ENCODE data around the gene TBCD.
"Not testable (repeated sequence)": the region's sequence is repeated elsewhere in the genome, so short reads cannot be mapped to it uniquely, and the experiment has no call there.

Gene TBCD

GRCh38 chr17:82765371-82765770 is 13.5 kb downstream of the TBCD start:
- DNase-seq (ENCODE audit: low read depth, low spot score): no peak

DNA sequence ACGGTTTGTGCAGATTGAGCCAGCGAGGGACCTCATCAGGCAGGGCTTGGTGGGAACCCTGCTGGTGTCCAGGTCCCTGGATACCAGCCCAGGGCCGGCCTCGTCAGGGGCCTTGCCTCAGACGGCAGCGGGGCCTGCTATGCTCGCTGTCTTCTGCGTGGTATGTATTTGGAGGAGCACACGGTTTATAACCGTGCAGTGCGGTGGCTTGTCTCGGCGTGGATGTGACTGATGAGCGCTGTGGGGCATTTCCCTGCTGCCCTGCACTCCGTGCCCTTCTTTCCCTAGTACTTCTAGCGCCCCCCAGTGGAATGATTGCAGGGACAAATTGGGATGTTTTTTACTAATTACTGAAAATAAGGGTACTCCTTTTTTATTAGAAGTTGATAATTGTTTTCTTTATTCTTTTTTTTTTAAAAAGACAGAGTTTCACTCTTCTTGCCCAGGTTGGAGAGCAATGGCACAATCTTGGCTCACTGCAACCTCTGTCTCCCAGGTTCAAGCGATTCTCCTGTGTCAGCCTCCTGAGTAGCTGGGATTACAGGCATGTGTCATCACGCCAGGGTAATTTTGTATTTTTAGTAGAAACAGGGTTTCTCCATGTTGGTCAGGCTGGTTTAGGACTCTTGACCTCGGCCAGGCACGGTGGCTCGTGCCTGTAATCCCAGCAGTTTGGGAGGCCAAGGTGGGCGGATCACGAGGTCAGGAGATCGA is 15.3 kb downstream of the TBCD start:
- DNase-seq (ENCODE audit: low read depth, low spot score): no peak

GRCh38 chr17:82769041-82769440 is 17.2 kb downstream of the TBCD start:
- no peak for DNase-seq (ENCODE audit: low read depth, low spot score)

DNA sequence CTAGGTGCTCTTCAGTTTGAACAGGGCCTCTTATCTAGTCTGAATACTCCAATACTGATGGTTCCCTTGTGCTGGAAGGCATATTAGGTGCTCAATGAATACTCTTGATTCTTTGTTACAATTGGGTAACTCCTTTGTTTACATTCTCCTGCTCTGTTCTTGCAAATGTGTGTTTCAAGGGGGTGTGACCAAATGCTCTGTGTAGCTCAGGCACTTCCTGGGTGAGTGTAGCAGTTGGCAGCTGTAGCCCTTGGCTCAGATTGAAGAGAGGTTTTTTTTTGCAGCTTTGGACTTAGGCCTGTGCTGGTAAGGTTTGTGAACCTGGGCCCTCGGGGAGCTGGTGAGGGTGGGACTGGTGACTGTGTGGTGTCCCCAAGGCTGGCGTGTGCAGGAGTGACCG is 20.2 kb downstream of the TBCD start:
- no peak for DNase-seq (ENCODE audit: low read depth, low spot score)

DNA sequence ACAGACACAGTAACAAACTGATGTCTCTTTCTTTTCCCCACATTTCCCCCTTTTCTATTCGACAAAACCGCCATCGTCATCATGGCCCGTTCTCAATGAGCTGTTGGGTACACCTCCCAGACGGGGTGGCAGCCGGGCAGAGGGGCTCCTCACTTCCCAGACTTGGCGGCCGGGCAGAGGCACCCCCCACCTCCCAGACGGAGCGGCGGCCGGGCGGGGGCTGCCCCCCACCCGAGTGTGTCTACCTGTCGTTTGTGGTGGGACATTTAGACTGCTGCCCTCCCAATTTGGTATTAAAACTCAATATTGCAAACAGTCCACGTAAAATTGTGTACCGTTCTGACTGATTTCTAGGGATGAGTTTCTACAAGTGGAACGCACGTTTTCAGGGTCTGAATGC is 22.6 kb downstream of the TBCD start:
- DNase-seq (ENCODE audit: low read depth, low spot score): not testable (repeated sequence)

DNA sequence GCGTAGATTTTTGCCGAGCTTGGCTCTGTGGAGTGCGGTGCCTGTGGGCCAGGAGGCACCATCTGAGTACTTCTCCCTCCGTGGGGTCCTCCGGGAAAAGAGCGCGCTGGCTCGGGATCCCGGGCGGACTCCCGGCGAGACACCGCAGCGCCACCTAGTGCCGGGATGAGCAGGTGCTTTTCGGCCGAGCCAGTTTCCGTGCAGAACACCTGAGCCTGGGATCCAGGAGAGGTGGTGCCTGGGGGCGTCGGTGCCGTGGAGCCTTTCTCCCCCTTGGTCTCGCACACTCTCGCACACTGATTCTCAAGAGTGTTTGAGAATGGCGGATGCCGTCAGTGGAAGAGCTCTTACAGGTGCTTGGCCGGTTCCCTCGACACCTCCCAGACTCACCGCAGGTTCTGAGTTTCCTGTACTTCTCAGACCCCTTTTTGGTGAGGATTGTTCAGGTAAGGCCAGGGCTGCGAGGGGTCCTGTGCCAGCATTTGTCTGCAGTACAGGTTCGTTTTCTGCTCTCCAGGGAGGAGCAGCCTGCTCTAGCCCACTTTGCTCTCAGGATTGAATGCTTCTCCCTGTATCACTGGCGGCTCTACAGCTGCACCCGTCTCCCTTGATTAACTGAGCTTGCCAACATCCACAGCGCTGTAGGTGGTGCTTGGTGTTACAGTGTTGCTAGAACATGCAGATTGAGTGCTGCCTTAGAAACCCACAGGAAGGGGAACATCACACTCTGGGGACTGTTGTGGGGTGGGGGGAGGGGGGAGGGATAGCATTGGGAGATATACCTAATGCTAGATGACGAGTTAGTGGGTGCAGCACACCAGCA is 23.3 kb downstream of the TBCD start:
- DNase-seq (ENCODE audit: low read depth, low spot score): no peak

DNA sequence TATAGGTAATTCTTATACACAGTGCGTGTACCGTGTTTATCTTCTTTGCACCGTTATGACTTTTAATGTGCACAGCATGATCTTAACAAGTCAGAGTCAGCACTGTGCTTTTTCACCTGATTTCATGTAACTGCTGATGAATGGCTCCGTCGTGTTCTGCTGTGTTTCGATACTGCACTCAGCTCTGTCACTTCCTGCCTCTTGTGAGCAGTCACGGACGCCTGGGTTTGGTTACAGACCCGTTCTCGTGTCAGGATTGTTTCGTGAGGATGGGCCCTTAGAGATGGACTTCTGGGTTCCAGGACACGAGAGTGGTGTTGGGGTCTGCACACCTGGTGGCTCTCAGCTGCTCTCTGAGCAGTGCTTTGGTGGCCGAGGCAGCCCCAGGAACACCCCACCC is 24.6 kb downstream of the TBCD start:
- no peak for DNase-seq (ENCODE audit: low read depth, low spot score)

DNA sequence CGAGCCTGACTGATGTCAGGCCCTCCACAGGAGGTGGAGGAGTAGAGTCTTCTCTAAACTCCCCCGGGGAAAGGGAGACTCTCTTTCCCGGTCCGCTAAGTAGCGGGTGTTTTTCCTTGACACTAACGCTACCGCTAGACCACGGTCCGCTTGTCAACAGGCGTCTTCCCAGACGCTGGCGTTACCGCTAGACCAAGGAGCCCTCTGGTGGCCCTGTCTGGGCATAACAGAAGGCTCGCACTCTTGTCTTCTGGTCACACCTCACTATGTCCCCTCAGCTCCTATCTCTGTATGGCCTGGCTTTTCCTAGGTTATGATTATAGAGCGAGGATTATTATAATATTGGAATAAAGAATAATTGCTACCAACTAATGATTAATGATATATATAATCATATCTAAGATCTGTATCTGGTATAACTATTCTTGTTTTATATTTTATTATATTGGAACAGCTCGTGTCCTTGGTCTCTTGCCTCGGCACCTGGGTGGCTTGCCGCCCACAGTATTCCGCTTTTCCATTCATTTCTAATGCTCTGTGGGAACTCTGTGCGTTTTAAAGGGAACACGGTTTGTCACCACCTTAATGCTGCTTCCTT is 26.0 kb downstream of the TBCD start:
- DNase-seq (ENCODE audit: low read depth, low spot score): not testable (repeated sequence)

- no peak for DNase-seq (ENCODE audit: low read depth, low spot score)
These were observed 27.7 kb downstream of the TBCD start for GRCh38 chr17:82779541-82779940.

DNA sequence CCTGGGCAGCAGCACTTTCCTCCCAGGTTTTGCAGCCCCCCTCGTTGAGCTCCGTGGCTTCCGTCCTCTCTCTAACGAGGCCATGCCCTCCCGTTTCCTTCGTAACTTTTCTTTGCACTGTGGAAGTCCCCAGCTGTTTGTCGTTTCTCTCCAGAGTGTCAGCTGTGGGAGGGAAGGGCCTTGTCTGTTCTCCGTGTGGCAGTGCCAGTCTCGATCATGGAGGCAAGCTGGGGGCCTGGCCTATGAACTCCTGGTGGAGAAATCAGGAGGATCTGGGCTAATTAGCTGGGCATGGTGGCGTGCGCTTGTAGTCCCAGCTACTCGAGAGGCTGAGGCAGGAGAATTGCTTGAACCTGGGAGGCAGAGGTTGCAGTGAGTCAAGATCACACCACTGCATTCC is 28.3 kb downstream of the TBCD start:
- no peak for DNase-seq (ENCODE audit: low read depth, low spot score)

DNA sequence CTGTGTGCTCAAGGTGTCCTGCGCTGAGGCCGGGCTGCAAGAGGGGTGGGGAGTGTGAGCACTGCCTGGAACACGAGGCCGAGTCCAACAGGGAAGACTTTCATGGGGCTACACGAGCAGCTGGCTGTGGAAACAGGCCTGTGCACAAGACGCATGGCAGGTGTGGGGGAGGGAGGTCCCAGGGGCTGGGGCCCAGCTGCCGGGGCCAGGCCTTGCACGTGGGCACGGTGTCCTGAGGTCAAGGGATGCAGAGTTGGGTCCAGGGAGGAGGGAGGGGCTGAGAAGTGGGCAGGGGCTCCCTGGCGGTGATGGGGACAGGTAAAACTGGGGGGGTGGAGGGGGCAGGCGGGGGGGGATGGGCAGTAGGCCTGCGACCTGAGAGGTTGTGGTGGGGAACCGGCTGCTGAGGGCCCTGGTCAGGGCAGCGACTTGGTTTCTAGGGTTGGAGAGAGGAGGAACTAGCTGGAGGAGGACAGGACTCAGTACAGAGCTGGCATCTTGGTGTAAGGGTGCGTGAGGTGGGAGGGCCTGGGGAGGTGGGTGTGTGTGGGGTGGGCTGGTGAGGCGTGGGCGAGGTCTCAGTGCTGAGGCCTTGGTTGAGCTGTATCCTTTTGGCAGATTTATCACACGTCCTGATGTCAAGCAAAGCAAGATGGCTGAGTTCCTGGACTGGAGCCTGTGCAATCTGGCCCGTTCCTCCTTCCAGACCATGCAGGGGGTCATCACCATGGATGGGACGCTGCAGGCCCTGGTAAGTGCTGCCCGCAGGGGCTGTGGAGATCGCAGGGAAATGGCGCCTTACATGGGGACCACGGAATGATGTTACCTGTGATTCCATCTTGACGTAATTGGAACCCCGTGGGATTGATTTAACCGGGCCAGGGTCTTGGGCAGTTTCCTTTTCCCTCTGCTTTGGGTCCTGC is 29.4 kb downstream of the TBCD start:
- no peak for DNase-seq (ENCODE audit: low read depth, low spot score)

DNA sequence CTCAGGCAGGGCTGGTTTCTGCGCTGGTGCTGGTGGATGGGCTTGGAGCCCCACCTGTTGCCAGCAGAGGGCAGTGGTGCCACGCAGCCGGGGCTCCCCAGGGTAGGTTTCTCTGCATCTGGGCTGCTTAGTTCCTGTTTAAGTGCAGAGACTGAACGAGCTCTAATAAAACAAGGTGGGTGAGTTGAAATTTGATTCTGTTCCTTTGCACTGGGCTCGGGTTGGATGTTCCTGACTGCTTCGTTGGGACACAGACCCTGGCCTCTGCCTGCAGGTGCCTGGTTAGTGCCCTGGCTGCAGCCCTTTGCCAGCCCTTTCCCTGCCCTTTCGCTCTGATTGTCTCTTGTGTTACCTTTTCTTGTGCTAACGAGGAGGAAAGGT is 30.0 kb downstream of the TBCD start:
- DNase-seq (ENCODE audit: low read depth, low spot score): peak; percentile 49

- no peak for DNase-seq (ENCODE audit: low read depth, low spot score)
These were observed 30.9 kb downstream of the TBCD start for GRCh38 chr17:82782657-82783207.

- no peak for DNase-seq (ENCODE audit: low read depth, low spot score)
These were observed 31.6 kb downstream of the TBCD start for GRCh38 chr17:82783498-82783897.

- not testable (repeated sequence) for DNase-seq (ENCODE audit: low read depth, low spot score)
These were observed 33.7 kb downstream of the TBCD start for GRCh38 chr17:82785581-82785980.

GRCh38 chr17:82786427-82786826 is 34.6 kb downstream of the TBCD start:
- DNase-seq (ENCODE audit: low read depth, low spot score): no peak

DNA sequence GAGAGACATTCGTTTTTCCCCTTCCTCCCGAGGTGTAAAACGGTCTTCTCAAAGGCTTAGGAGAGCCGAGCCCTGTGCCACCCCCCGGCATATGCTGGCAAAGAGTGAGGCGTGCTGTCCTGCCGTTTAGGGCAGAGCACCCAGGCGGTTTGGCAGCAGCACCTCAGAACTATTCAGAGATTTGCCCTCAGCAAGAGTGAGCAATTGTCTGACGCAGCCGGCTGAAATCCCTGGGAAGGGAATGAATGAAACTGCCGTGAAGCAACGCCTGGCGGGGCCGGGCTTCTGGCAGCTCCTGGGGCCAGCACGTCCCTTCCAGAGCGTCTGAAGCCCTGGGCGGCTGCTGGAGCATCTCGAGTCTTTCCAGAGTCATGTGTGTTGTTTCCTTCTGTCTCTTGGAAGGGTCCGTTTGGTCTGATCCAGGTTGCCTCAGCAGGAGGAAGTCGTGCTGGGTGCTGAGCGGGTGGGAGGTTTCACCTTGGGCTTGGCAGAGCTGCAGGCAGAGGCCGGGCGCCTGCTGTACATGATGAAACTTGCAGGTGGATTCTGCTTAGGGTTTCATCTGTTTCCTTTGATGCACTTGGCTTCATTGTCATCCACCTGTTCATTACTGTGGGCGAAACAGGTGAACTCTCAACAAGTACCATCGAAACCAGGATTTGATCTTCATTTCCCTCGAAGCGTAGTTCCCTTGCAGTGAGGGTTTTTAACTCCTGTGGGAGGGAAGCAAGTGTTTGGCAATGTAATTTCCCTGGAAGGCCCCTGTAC is 35.4 kb downstream of the TBCD start:
- DNase-seq (ENCODE audit: low read depth, low spot score): no peak

DNA sequence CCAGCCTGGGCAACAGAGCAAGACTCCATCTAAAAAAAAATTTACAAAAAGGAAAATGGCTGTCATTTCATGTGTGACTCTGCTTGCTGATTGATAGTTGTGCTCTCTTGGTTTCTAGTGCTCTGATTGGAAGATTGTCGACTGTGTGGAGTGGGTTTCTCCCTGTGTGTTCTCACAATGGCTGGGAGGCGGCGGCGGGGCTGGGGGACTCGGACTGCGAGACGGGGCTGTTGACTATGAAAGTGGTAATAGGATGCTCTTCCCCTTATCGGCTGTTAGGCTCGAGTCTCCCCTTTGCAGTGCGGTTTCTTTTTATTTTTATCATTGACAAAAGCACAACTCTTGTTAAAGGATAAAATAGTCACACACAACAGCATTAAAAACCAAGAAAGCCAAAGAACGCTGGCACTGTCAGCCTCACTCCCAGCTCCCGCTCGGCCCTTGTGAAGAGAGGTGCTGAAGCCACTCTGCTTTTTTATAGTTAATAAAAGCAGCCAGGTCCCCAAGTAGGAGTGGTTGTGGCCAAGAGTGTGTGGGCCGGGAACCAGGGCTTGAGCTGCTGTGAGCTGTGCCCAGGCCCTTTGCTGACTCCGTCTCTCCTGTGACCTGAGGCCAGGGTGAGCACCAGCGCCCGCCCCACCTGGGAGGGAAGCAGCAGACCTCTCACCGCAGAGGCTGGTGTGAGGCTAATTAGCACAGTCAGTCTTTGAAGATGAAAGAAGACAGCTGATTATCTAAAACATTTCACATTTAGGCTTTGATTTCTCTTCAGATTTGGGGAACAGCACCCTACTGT is 36.5 kb downstream of the TBCD start:
- no peak for DNase-seq (ENCODE audit: low read depth, low spot score)

- no peak for DNase-seq (ENCODE audit: low read depth, low spot score)
These were observed 37.3 kb downstream of the TBCD start for GRCh38 chr17:82789051-82789592.

GRCh38 chr17:82789806-82790205 is 37.9 kb downstream of the TBCD start:
- no peak for DNase-seq (ENCODE audit: low read depth, low spot score)

All from brain pericyte (primary cell).